CD4-positive, alpha-beta T cell treated with Interleukin-15 for 1 hour (primary cell): ENCODE results near the gene PRR36.

Source experiments
- DNase-seq: peaks from one replicate; pipeline ENCODE4 v3.0.0-alpha.2; 2020

Gene PRR36

GRCh38 chr19:7858109-7858770 is 15.9 kb downstream of the PRR36 start:
- no peak for DNase-seq

GRCh38 chr19:7857727-7858108 is 16.5 kb downstream of the PRR36 start:
- no peak for DNase-seq

- DNase-seq = no peak
These were observed 17.2 kb downstream of the PRR36 start for GRCh38 chr19:7856679-7857663.

GRCh38 chr19:7856109-7856591 is 18.0 kb downstream of the PRR36 start:
- DNase-seq = no peak

- DNase-seq = no peak
These were observed 18.6 kb downstream of the PRR36 start for GRCh38 chr19:7855426-7856108.

GRCh38 chr19:7853770-7854128 is 20.4 kb downstream of the PRR36 start:
- DNase-seq = no peak

GRCh38 chr19:7852851-7853769 is 21.1 kb downstream of the PRR36 start:
- peak; percentile 68 for DNase-seq

- DNase-seq = no peak
These were observed 22.3 kb downstream of the PRR36 start for GRCh38 chr19:7851623-7852500.

GRCh38 chr19:7850945-7851622 is 23.1 kb downstream of the PRR36 start:
- DNase-seq = no peak

- DNase-seq = no peak
These were observed 24.0 kb downstream of the PRR36 start for GRCh38 chr19:7850000-7850813.

- DNase-seq = no peak
These were observed 24.6 kb downstream of the PRR36 start for GRCh38 chr19:7849631-7849999.

- no peak for DNase-seq
These were observed 25.3 kb downstream of the PRR36 start for GRCh38 chr19:7848779-7849457.

GRCh38 chr19:7847664-7848063 is 26.5 kb downstream of the PRR36 start:
- no peak for DNase-seq

GRCh38 chr19:7846155-7846646 is 28.0 kb downstream of the PRR36 start:
- no peak for DNase-seq

- DNase-seq = no peak
These were observed 28.6 kb downstream of the PRR36 start for GRCh38 chr19:7845390-7846154.

GRCh38 chr19:7844951-7845350 is 29.2 kb downstream of the PRR36 start:
- DNase-seq = no peak

GRCh38 chr19:7844405-7844804 is 29.8 kb downstream of the PRR36 start:
- no peak for DNase-seq

GRCh38 chr19:7843521-7843920 is 30.7 kb downstream of the PRR36 start:
- DNase-seq = no peak
